SK-N-MC (cell line): ENCODE results near the gene PRSS56.

Experiments
- EZH2 ChIP-seq: fragments of 200-600 bp; sonication (generic); IDR thresholded peaks from one replicate; pipeline ENCODE4 v1.6.1; 2017; ENCODE audit warnings: antibody characterized with exemption
- FOXP2 ChIP-seq: optimal IDR thresholded peaks from 2 replicates; pipeline ENCODE3; 2011; ENCODE audit warnings: mild to moderate bottlenecking, moderate library complexity; ENCODE audit not compliant: insufficient read depth; ENCODE audit errors: extremely low read length, control extremely low read depth
- POLR2AphosphoS5 ChIP-seq: IDR thresholded peaks from 2 replicates; pipeline ENCODE4 v1.6.1; 2012; ENCODE audit warnings: mild to moderate bottlenecking, low read depth, low read length, borderline replicate concordance

DNA sequence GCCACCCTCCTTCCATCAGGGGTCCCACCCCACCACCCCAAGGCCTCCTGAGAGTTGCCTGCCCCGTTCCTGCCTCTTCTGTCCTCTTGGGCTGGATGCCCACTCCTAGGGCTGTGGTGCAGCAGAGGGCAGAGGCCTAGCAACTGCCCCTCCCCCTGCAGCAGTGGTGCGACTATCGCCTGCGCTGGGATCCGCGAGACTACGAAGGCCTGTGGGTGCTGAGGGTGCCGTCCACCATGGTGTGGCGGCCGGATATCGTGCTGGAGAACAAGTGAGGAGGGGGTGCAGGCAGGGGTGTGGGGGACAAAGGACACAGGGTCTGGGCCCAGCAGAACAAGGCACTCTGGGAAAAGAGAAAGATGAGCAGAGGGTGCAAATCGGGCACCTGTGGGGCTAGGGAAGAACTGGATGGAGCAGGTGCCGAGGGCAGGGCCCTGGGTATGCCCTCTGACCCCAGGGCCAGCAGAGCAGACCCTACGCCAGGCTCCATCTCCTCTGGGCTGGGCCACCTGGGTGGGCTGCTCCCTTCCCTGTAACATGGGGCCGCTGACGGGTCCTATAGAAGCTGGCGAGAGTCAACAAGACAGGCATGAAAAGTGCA is 20.4 kb downstream of the PRSS56 start:
- TF ChIP-seq POLR2AphosphoS5 (no peak), FOXP2 (no peak), EZH2 (no peak)
